SU-DHL-6 (cell line): ENCODE results near the gene LRRC8A.
A peak's percentile ranks its signal among the peaks of the same experiment; 100 is the strongest.

Experiments used
- H2AFZ ChIP-seq: fragments of 200-600 bp; sonication (generic); 2 replicates; pipeline ENCODE4 v1.6.1; 2014; ENCODE audit warnings: low read depth, mild to moderate bottlenecking, moderate library complexity, mixed read lengths, antibody characterized with exemption, low read length; ENCODE audit not compliant: severe bottlenecking
- H3F3A ChIP-seq: fragments of 200-600 bp; shearing (Covaris generic); 2 replicates; pipeline ENCODE4 v1.6.0; 2016; ENCODE audit warnings: antibody characterized with exemption, mild to moderate bottlenecking; ENCODE audit not compliant: insufficient read depth
- H3K27ac ChIP-seq: fragments of 200-600 bp; sonication (generic); 2 replicates; pipeline ENCODE4 v1.5.1; 2016; ENCODE audit warnings: low read depth, mild to moderate bottlenecking, low read length, moderate library complexity, mixed read lengths
- H3K27me3 ChIP-seq: fragments of 200-600 bp; sonication (generic), shearing (Covaris generic); 2 replicates; pipeline ENCODE4 v1.6.0; 2014; ENCODE audit warnings: mild to moderate bottlenecking, low read length
- H3K36me3 ChIP-seq: fragments of 200-600 bp; sonication (generic); 2 replicates; pipeline ENCODE4 v1.6.1; 2014; ENCODE audit warnings: mild to moderate bottlenecking, low read length, mixed read lengths
- H3K4me2 ChIP-seq: fragments of 300-600, 200-600 bp; shearing (Covaris generic), sonication (generic); 2 replicates; pipeline ENCODE4 v1.6.0; 2014; ENCODE audit warnings: low read length, low read depth, mild to moderate bottlenecking; ENCODE audit not compliant: poor library complexity, severe bottlenecking
- H3K4me3 ChIP-seq: fragments of 200-600 bp; sonication (generic); 2 replicates; pipeline ENCODE4 v1.5.1; 2014; ENCODE audit warnings: antibody characterized with exemption, low read length, mild to moderate bottlenecking, mixed read lengths; ENCODE audit not compliant: insufficient read depth, poor library complexity, severe bottlenecking
- H3K79me2 ChIP-seq: fragments of 200-600 bp; sonication (generic); 2 replicates; pipeline ENCODE4 v1.6.1; 2014; ENCODE audit warnings: mild to moderate bottlenecking, low read length, moderate library complexity; ENCODE audit not compliant: insufficient read depth
- H3K9ac ChIP-seq: fragments of 200-600 bp; sonication (generic); 2 replicates; pipeline ENCODE4 v1.7.0; 2014; ENCODE audit warnings: mild to moderate bottlenecking, low read length
- H3K9me2 ChIP-seq: fragments of 200-600 bp; sonication (generic); replicated peaks from 2 replicates; pipeline ENCODE4 v1.6.1; 2014; ENCODE audit warnings: low read length; ENCODE audit not compliant: insufficient read depth
- H3K9me3 ChIP-seq: fragments of 200-600 bp; sonication (generic); 2 replicates; pipeline ENCODE4 v1.6.1; 2014; ENCODE audit warnings: low read length, mixed read lengths; ENCODE audit not compliant: insufficient read depth
- H4K20me1 ChIP-seq: fragments of 200-600 bp; sonication (generic); 2 replicates; pipeline ENCODE4 v1.6.1; 2014; ENCODE audit warnings: low read depth, mild to moderate bottlenecking, antibody characterized with exemption, low read length, moderate library complexity, mixed read lengths
- CTCF ChIP-seq: fragments of 200-600 bp; sonication (generic); IDR thresholded peaks from one replicate; pipeline ENCODE4 v1.5.1; 2017; ENCODE audit warnings: antibody characterized with exemption, mild to moderate bottlenecking, low read length, moderate library complexity; ENCODE audit not compliant: insufficient read depth, poor library complexity, severe bottlenecking
- EZH2phosphoT487 ChIP-seq: fragments of 200-600 bp; sonication (generic), shearing (Covaris generic); conservative IDR thresholded peaks from 2 replicates; pipeline ENCODE4 v1.6.1; 2018; ENCODE audit warnings: mild to moderate bottlenecking, antibody characterized with exemption, low read length, moderate library complexity, mixed read lengths

LRRC8A gene

GRCh38 chr9:128927731-128928411 lies 45.9 kb downstream of the LRRC8A start:
- no peaks in the 10 kb centered on the region for H4K20me1 ChIP-seq
- no peaks in the 10 kb centered on the region for H3K9me2 ChIP-seq
- no peak overlapping the region for H3K4me3 ChIP-seq
- peaks cover 6% of the 10 kb centered on the region; the same call in 1 of the 2 replicates for H3F3A ChIP-seq
- no peaks in the 10 kb centered on the region for H3K27me3 ChIP-seq
- H3K36me3 ChIP-seq, result no peaks in the 10 kb centered on the region
- H3K79me2 ChIP-seq, result no peaks in the 10 kb centered on the region
- H3K27ac ChIP-seq, result no peak overlapping the region
- peak overlapping the region; percentile 15; the same call in 1 of the 2 replicates for H3K9ac ChIP-seq
- H3K9me3 ChIP-seq, result no peaks in the 10 kb centered on the region
- H2AFZ ChIP-seq, result peak overlapping the region; percentile 28
- peak; percentile 88 for TF ChIP-seq CTCF
- TF ChIP-seq EZH2phosphoT487, result no peak
- no peak overlapping the region for H3K4me2 ChIP-seq

GRCh38 chr9:128928624-128929023 lies 46.7 kb downstream of the LRRC8A start:
- Histone ChIP-seq H3K9ac (no peak overlapping the region), H3K9me2 (no peaks in the 10 kb centered on the region), H3K27ac (no peak overlapping the region), H3K79me2 (no peaks in the 10 kb centered on the region), H2AFZ (no peak overlapping the region), H3K4me3 (no peak overlapping the region), H3K36me3 (no peaks in the 10 kb centered on the region), H3F3A (peaks cover under 1% of the 10 kb centered on the region; the same call in 1 of the 2 replicates), H3K4me2 (no peak overlapping the region), H3K9me3 (no peaks in the 10 kb centered on the region), H4K20me1 (no peaks in the 10 kb centered on the region), H3K27me3 (no peaks in the 10 kb centered on the region)
- TF ChIP-seq EZH2phosphoT487, result no peak
- TF ChIP-seq CTCF, result no peak

- H3K4me3 ChIP-seq, result no peak overlapping the region
- TF ChIP-seq EZH2phosphoT487, result no peak
- TF ChIP-seq CTCF, result no peak
- H4K20me1 ChIP-seq, result no peaks in the 10 kb centered on the region
- no peaks in the 10 kb centered on the region for H3K9me3 ChIP-seq
- no peak overlapping the region for H3K27ac ChIP-seq
- H3K79me2 ChIP-seq, result no peaks in the 10 kb centered on the region
- no peak overlapping the region for H2AFZ ChIP-seq
- H3K9me2 ChIP-seq, result no peaks in the 10 kb centered on the region
- no peaks in the 10 kb centered on the region for H3F3A ChIP-seq
- H3K4me2 ChIP-seq, result no peak overlapping the region
- H3K27me3 ChIP-seq, result no peaks in the 10 kb centered on the region
- no peaks in the 10 kb centered on the region for H3K36me3 ChIP-seq
- no peak overlapping the region for H3K9ac ChIP-seq
Measured at GRCh38 chr9:128929560-128929959, 47.6 kb downstream of the LRRC8A start.
